ENCODE data around the gene ARHGAP35. TPM values are rescaled to one million over a fixed set of nuclear protein-coding genes. Genes with fewer than 3 reads are reported as not detected.

The ARHGAP35 gene
- total RNA-seq, 1 donor from 2014 or later = 30.3 TPM

- Histone ChIP-seq H3K9ac (ENCODE audit: low read depth in 1 of 3, low read length in 3 of 3) (no peak overlapping the region), H3K36me3 (ENCODE audit: control insufficient read depth in 3 of 3, insufficient read depth in 3 of 3, low read length in 3 of 3) (no peaks in the 10 kb centered on the region), H3K27ac (ENCODE audit: low read depth, low read length) (no peak overlapping the region), H3K27me3 (ENCODE audit: control insufficient read depth in 3 of 3, insufficient read depth in 3 of 3, low read length in 3 of 3) (no peaks in the 10 kb centered on the region), H3K9me3 (ENCODE audit: control insufficient read depth in 3 of 3, low read length in 3 of 3) (no peaks in the 10 kb centered on the region), H3K4me3 (ENCODE audit: low read length in 3 of 3) (no peak overlapping the region), H3K4me1 (ENCODE audit: control insufficient read depth in 3 of 3, insufficient read depth in 3 of 3, low read length in 3 of 3) (peaks cover 3 to 9% (median 5%) of the 10 kb centered on the region in 3 donors)
Measured at GRCh38 chr19:46824890-46825730, 35.7 kb upstream of the ARHGAP35 start.

DNA sequence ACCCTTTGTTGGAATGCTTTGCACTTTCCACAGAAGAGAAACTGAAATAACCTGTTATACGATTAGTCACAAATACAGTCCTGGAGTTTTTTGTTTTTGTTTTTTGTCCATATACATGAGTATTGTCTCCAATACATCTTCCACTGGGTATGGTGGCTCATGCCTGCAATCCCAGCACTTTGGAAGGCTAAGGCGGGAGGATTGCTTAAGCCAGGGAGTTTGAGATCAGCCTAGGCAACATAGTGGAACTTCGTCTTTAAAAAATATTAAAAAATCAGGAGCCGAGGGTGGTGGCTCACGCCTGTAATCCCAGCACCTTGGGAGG is 35.1 kb upstream of the ARHGAP35 start:
- no peaks in the 10 kb centered on the region for H3K9me3 ChIP-seq (ENCODE audit: control insufficient read depth in 3 of 3, low read length in 3 of 3)
- H3K4me1 ChIP-seq (ENCODE audit: control insufficient read depth in 3 of 3, insufficient read depth in 3 of 3, low read length in 3 of 3) = peaks cover 3 to 6% (median 5%) of the 10 kb centered on the region in 3 donors
- no peak overlapping the region for H3K4me3 ChIP-seq (ENCODE audit: low read length in 3 of 3)
- H3K36me3 ChIP-seq (ENCODE audit: control insufficient read depth in 3 of 3, insufficient read depth in 3 of 3, low read length in 3 of 3) = no peaks in the 10 kb centered on the region
- H3K27ac ChIP-seq (ENCODE audit: low read depth, low read length) = no peak overlapping the region
- H3K27me3 ChIP-seq (ENCODE audit: control insufficient read depth in 3 of 3, insufficient read depth in 3 of 3, low read length in 3 of 3) = no peaks in the 10 kb centered on the region
- H3K9ac ChIP-seq (ENCODE audit: low read depth in 1 of 3, low read length in 3 of 3) = no peak overlapping the region

DNA sequence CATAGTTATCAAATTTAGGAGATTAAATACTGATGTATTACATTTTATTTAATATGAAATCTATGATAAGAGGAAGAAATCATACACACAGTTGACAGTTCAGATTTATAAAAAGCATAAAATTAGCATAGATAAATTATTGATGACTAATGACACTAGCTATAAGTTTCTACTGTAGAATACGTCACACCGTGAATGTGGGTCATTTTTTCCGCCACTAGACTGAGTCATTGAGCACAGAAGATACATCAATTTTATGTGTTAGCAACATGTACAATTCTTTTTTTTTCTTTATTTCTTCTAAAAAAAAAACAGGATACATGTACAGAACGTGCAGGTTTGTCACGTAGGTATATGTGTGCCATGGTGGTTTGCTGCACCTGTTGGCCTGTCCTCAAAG is 32.3 kb upstream of the ARHGAP35 start:
- Histone ChIP-seq H3K9ac (ENCODE audit: low read depth in 1 of 3, low read length in 3 of 3) (no peak overlapping the region), H3K27me3 (ENCODE audit: control insufficient read depth in 3 of 3, insufficient read depth in 3 of 3, low read length in 3 of 3) (no peaks in the 10 kb centered on the region), H3K4me1 (ENCODE audit: control insufficient read depth in 3 of 3, insufficient read depth in 3 of 3, low read length in 3 of 3) (peaks cover 3 to 5% (median 3%) of the 10 kb centered on the region in 3 donors), H3K36me3 (ENCODE audit: control insufficient read depth in 3 of 3, insufficient read depth in 3 of 3, low read length in 3 of 3) (no peaks in the 10 kb centered on the region), H3K9me3 (ENCODE audit: control insufficient read depth in 3 of 3, low read length in 3 of 3) (no peaks in the 10 kb centered on the region), H3K4me3 (ENCODE audit: low read length in 3 of 3) (no peak overlapping the region), H3K27ac (ENCODE audit: low read depth, low read length) (no peak overlapping the region)

- Histone ChIP-seq H3K27me3 (ENCODE audit: control insufficient read depth in 3 of 3, insufficient read depth in 3 of 3, low read length in 3 of 3) (no peaks in the 10 kb centered on the region), H3K36me3 (ENCODE audit: control insufficient read depth in 3 of 3, insufficient read depth in 3 of 3, low read length in 3 of 3) (no peaks in the 10 kb centered on the region), H3K4me1 (ENCODE audit: control insufficient read depth in 3 of 3, insufficient read depth in 3 of 3, low read length in 3 of 3) (peaks cover 3 to 5% (median 3%) of the 10 kb centered on the region in 3 donors), H3K27ac (ENCODE audit: low read depth, low read length) (no peak overlapping the region), H3K4me3 (ENCODE audit: low read length in 3 of 3) (no peak overlapping the region), H3K9me3 (ENCODE audit: control insufficient read depth in 3 of 3, low read length in 3 of 3) (no peaks in the 10 kb centered on the region), H3K9ac (ENCODE audit: low read depth in 1 of 3, low read length in 3 of 3) (no peak overlapping the region)
Measured at GRCh38 chr19:46830864-46831263, 29.9 kb upstream of the ARHGAP35 start.

DNA sequence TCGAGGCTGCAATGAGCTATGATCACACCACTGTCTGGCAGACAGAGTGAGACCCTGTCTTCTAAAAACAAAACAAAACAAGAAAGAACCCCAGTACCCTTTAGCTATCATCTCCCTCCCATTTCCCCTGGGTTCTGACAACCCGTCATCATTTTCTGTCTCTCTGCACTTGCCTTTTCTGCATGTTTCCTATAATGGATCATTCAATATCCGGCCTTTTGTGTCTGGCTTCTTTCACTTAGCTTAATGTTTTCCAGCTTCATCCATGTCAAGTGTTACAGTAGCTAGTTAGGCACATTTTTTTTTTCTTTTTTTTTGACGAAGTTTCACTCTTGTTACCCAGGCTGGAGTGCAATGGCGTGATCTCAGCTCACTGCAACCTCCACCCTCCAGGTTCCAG is 26.7 kb upstream of the ARHGAP35 start:
- H3K27me3 ChIP-seq (ENCODE audit: control insufficient read depth in 3 of 3, insufficient read depth in 3 of 3, low read length in 3 of 3) = no peaks in the 10 kb centered on the region
- H3K4me1 ChIP-seq (ENCODE audit: control insufficient read depth in 3 of 3, insufficient read depth in 3 of 3, low read length in 3 of 3) = no peaks in the 10 kb centered on the region
- H3K36me3 ChIP-seq (ENCODE audit: control insufficient read depth in 3 of 3, insufficient read depth in 3 of 3, low read length in 3 of 3) = peaks cover 4 to 7% (median 6%) of the 10 kb centered on the region in 3 donors
- H3K4me3 ChIP-seq (ENCODE audit: low read length in 3 of 3) = no peak overlapping the region
- no peaks in the 10 kb centered on the region for H3K9me3 ChIP-seq (ENCODE audit: control insufficient read depth in 3 of 3, low read length in 3 of 3)
- no peak overlapping the region for H3K9ac ChIP-seq (ENCODE audit: low read depth in 1 of 3, low read length in 3 of 3)
- H3K27ac ChIP-seq (ENCODE audit: low read depth, low read length) = no peak overlapping the region

GRCh38 chr19:46834984-46835383 is 25.8 kb upstream of the ARHGAP35 start:
- H3K4me3 ChIP-seq (ENCODE audit: low read length in 3 of 3) = no peak overlapping the region
- H3K4me1 ChIP-seq (ENCODE audit: control insufficient read depth in 3 of 3, insufficient read depth in 3 of 3, low read length in 3 of 3) = no peaks in the 10 kb centered on the region
- H3K27ac ChIP-seq (ENCODE audit: low read depth, low read length) = no peak overlapping the region
- H3K9me3 ChIP-seq (ENCODE audit: control insufficient read depth in 3 of 3, low read length in 3 of 3) = no peaks in the 10 kb centered on the region
- no peaks in the 10 kb centered on the region for H3K27me3 ChIP-seq (ENCODE audit: control insufficient read depth in 3 of 3, insufficient read depth in 3 of 3, low read length in 3 of 3)
- no peak overlapping the region for H3K9ac ChIP-seq (ENCODE audit: low read depth in 1 of 3, low read length in 3 of 3)
- H3K36me3 ChIP-seq (ENCODE audit: control insufficient read depth in 3 of 3, insufficient read depth in 3 of 3, low read length in 3 of 3) = peaks cover 10 to 12% (median 12%) of the 10 kb centered on the region in 3 donors

DNA sequence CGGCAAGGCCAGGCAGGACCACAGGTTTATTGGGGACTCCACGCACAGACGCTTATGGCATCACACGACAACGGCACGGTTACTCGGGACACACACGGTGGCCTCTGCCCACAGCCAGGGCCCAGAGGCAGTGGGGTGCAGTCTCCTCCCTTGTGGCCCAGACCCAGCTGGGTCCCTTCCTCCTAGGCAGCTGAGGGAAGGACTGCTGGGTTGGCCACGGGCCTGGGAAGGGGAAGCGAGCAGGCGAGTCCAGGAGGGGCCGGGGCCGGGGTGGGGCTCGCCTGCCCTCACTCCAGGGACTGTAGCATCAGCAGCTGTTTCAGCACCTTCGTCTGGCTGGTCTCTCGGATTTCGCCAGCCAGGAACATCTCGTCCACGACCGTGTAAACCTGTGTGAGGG is 22.6 kb upstream of the ARHGAP35 start:
- H3K27ac ChIP-seq (ENCODE audit: low read depth, low read length) = no peak overlapping the region
- H3K4me3 ChIP-seq (ENCODE audit: low read length in 3 of 3) = no peak overlapping the region
- H3K36me3 ChIP-seq (ENCODE audit: control insufficient read depth in 3 of 3, insufficient read depth in 3 of 3, low read length in 3 of 3) = peaks cover 22 to 28% (median 23%) of the 10 kb centered on the region in 3 donors
- no peak overlapping the region for H3K9ac ChIP-seq (ENCODE audit: low read depth in 1 of 3, low read length in 3 of 3)
- H3K9me3 ChIP-seq (ENCODE audit: control insufficient read depth in 3 of 3, low read length in 3 of 3) = no peaks in the 10 kb centered on the region
- no peaks in the 10 kb centered on the region for H3K27me3 ChIP-seq (ENCODE audit: control insufficient read depth in 3 of 3, insufficient read depth in 3 of 3, low read length in 3 of 3)
- H3K4me1 ChIP-seq (ENCODE audit: control insufficient read depth in 3 of 3, insufficient read depth in 3 of 3, low read length in 3 of 3) = peaks cover 0 to 6% (median 0%) of the 10 kb centered on the region in 3 donors

GRCh38 chr19:46839752-46840497 is 20.9 kb upstream of the ARHGAP35 start:
- Histone ChIP-seq H3K9ac (ENCODE audit: low read depth in 1 of 3, low read length in 3 of 3) (no peak overlapping the region), H3K4me3 (ENCODE audit: low read length in 3 of 3) (no peak overlapping the region), H3K36me3 (ENCODE audit: control insufficient read depth in 3 of 3, insufficient read depth in 3 of 3, low read length in 3 of 3) (peaks cover 34 to 39% (median 36%) of the 10 kb centered on the region in 3 donors), H3K27ac (ENCODE audit: low read depth, low read length) (no peak overlapping the region), H3K4me1 (ENCODE audit: control insufficient read depth in 3 of 3, insufficient read depth in 3 of 3, low read length in 3 of 3) (peaks cover 0 to 6% (median 0%) of the 10 kb centered on the region in 3 donors), H3K9me3 (ENCODE audit: control insufficient read depth in 3 of 3, low read length in 3 of 3) (no peaks in the 10 kb centered on the region), H3K27me3 (ENCODE audit: control insufficient read depth in 3 of 3, insufficient read depth in 3 of 3, low read length in 3 of 3) (no peaks in the 10 kb centered on the region)

GRCh38 chr19:46840498-46840942 is 20.3 kb upstream of the ARHGAP35 start:
- Histone ChIP-seq H3K27me3 (ENCODE audit: control insufficient read depth in 3 of 3, insufficient read depth in 3 of 3, low read length in 3 of 3) (no peaks in the 10 kb centered on the region), H3K27ac (ENCODE audit: low read depth, low read length) (no peak overlapping the region), H3K4me1 (ENCODE audit: control insufficient read depth in 3 of 3, insufficient read depth in 3 of 3, low read length in 3 of 3) (peaks cover 0 to 6% (median 0%) of the 10 kb centered on the region in 3 donors), H3K9me3 (ENCODE audit: control insufficient read depth in 3 of 3, low read length in 3 of 3) (no peaks in the 10 kb centered on the region), H3K9ac (ENCODE audit: low read depth in 1 of 3, low read length in 3 of 3) (peak overlapping the region in 1 of 3 donors; percentile 25), H3K4me3 (ENCODE audit: low read length in 3 of 3) (no peak overlapping the region), H3K36me3 (ENCODE audit: control insufficient read depth in 3 of 3, insufficient read depth in 3 of 3, low read length in 3 of 3) (peaks cover 34 to 39% (median 36%) of the 10 kb centered on the region in 3 donors)
